Measurements from ENCODE around the gene MAPK7. TPM values are rescaled to one million over a fixed set of nuclear protein-coding genes. Genes with fewer than 3 reads are reported as not detected.

The MAPK7 gene
- total RNA-seq, 1 donor from 2014 or later: 25.1 TPM

- Mint-ChIP-seq H3K27me3 (ENCODE audit: low read depth, unreplicated experiment) (peaks cover 7% of the 10 kb centered on the region), H3K4me3 (ENCODE audit: unreplicated experiment) (no peak overlapping the region), H3K27ac (ENCODE audit: unreplicated experiment) (no peak overlapping the region), H3K9me3 (ENCODE audit: unreplicated experiment) (peaks cover 3% of the 10 kb centered on the region), H3K36me3 (ENCODE audit: low read depth, unreplicated experiment) (no peaks in the 10 kb centered on the region), H3K4me1 (ENCODE audit: low read depth, unreplicated experiment) (no peaks in the 10 kb centered on the region)
- Histone ChIP-seq H3K4me3 (ENCODE audit: insufficient read depth, low read depth, low read length) (no peak overlapping the region), H3K9ac (ENCODE audit: low read length) (no peak overlapping the region), H3K27ac (ENCODE audit: low read depth, low read length) (no peak overlapping the region), H3K27me3 (ENCODE audit: insufficient read depth, low read length) (peaks cover 2% of the 10 kb centered on the region), H3K9me3 (ENCODE audit: insufficient read depth, low read depth, low read length) (no peaks in the 10 kb centered on the region), H4K20me1 (ENCODE audit: insufficient read depth, low read length) (no peaks in the 10 kb centered on the region), H3K4me2 (ENCODE audit: low read length) (no peak overlapping the region), H3K79me2 (ENCODE audit: insufficient read depth, low read length) (no peaks in the 10 kb centered on the region), H2AFZ (ENCODE audit: low read depth, low read length) (no peak overlapping the region), H3K4me1 (ENCODE audit: insufficient read depth, low read length) (no peaks in the 10 kb centered on the region), H3K36me3 (ENCODE audit: insufficient read depth, low read length) (no peaks in the 10 kb centered on the region)
- FAIRE-seq (no peak), DNase-seq (ENCODE audit: low read depth) (no peak)
- TF ChIP-seq EZH2 (IDR thresholded peaks at IDR 0.05; ENCODE audit: insufficient read depth, low read length): no peak
- TF ChIP-seq, protein P1, sequence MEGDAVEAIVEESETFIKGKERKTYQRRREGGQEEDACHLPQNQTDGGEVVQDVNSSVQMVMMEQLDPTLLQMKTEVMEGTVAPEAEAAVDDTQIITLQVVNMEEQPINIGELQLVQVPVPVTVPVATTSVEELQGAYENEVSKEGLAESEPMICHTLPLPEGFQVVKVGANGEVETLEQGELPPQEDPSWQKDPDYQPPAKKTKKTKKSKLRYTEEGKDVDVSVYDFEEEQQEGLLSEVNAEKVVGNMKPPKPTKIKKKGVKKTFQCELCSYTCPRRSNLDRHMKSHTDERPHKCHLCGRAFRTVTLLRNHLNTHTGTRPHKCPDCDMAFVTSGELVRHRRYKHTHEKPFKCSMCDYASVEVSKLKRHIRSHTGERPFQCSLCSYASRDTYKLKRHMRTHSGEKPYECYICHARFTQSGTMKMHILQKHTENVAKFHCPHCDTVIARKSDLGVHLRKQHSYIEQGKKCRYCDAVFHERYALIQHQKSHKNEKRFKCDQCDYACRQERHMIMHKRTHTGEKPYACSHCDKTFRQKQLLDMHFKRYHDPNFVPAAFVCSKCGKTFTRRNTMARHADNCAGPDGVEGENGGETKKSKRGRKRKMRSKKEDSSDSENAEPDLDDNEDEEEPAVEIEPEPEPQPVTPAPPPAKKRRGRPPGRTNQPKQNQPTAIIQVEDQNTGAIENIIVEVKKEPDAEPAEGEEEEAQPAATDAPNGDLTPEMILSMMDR (IDR thresholded peaks at IDR 0.05; ENCODE audit: insufficient read depth, low read depth, low read length): no peak
Observed at GRCh38 chr17:19424934-19425868, 46.9 kb downstream of the MAPK7 start.

- Mint-ChIP-seq H3K36me3 (ENCODE audit: low read depth, unreplicated experiment) (no peaks in the 10 kb centered on the region), H3K4me1 (ENCODE audit: low read depth, unreplicated experiment) (no peaks in the 10 kb centered on the region), H3K27ac (ENCODE audit: unreplicated experiment) (no peak overlapping the region), H3K4me3 (ENCODE audit: unreplicated experiment) (no peak overlapping the region), H3K27me3 (ENCODE audit: low read depth, unreplicated experiment) (peaks cover 7% of the 10 kb centered on the region), H3K9me3 (ENCODE audit: unreplicated experiment) (no peaks in the 10 kb centered on the region)
- DNase-seq (ENCODE audit: low read depth) (no peak), FAIRE-seq (no peak)
- no peaks in the 10 kb centered on the region for H3K9me3 ChIP-seq (ENCODE audit: insufficient read depth, low read depth, low read length)
- H3K4me2 ChIP-seq (ENCODE audit: low read length): no peak overlapping the region
- H3K27me3 ChIP-seq (ENCODE audit: insufficient read depth, low read length): peaks cover 2% of the 10 kb centered on the region
- H4K20me1 ChIP-seq (ENCODE audit: insufficient read depth, low read length): no peaks in the 10 kb centered on the region
- TF ChIP-seq EZH2 (IDR thresholded peaks at IDR 0.05; ENCODE audit: insufficient read depth, low read length): no peak
- TF ChIP-seq, protein P1 (IDR thresholded peaks at IDR 0.05; ENCODE audit: insufficient read depth, low read depth, low read length): no peak
- no peak overlapping the region for H3K9ac ChIP-seq (ENCODE audit: low read length)
- H3K4me3 ChIP-seq (ENCODE audit: insufficient read depth, low read depth, low read length): no peak overlapping the region
- H2AFZ ChIP-seq (ENCODE audit: low read depth, low read length): no peak overlapping the region
- no peaks in the 10 kb centered on the region for H3K4me1 ChIP-seq (ENCODE audit: insufficient read depth, low read length)
- no peaks in the 10 kb centered on the region for H3K36me3 ChIP-seq (ENCODE audit: insufficient read depth, low read length)
- no peak overlapping the region for H3K27ac ChIP-seq (ENCODE audit: low read depth, low read length)
- no peaks in the 10 kb centered on the region for H3K79me2 ChIP-seq (ENCODE audit: insufficient read depth, low read length)
Observed at GRCh38 chr17:19426631-19427030, 48.3 kb downstream of the MAPK7 start.

GRCh38 chr17:19431691-19432090 is 53.4 kb downstream of the MAPK7 start:
- H3K4me3 Mint-ChIP-seq (ENCODE audit: unreplicated experiment): no peak overlapping the region
- no peak for FAIRE-seq
- no peaks in the 10 kb centered on the region for H3K9me3 ChIP-seq (ENCODE audit: insufficient read depth, low read depth, low read length)
- no peak overlapping the region for H3K27ac ChIP-seq (ENCODE audit: low read depth, low read length)
- peaks cover 11% of the 10 kb centered on the region for H3K27me3 Mint-ChIP-seq (ENCODE audit: low read depth, unreplicated experiment)
- no peaks in the 10 kb centered on the region for H3K9me3 Mint-ChIP-seq (ENCODE audit: unreplicated experiment)
- DNase-seq (ENCODE audit: low read depth): no peak
- no peak for TF ChIP-seq EZH2 (IDR thresholded peaks at IDR 0.05; ENCODE audit: insufficient read depth, low read length)
- TF ChIP-seq, protein P1 (IDR thresholded peaks at IDR 0.05; ENCODE audit: insufficient read depth, low read depth, low read length): no peak
- H3K36me3 ChIP-seq (ENCODE audit: insufficient read depth, low read length): no peaks in the 10 kb centered on the region
- H3K27ac Mint-ChIP-seq (ENCODE audit: unreplicated experiment): no peak overlapping the region
- no peak overlapping the region for H3K9ac ChIP-seq (ENCODE audit: low read length)
- H3K4me1 ChIP-seq (ENCODE audit: insufficient read depth, low read length): no peaks in the 10 kb centered on the region
- no peaks in the 10 kb centered on the region for H3K79me2 ChIP-seq (ENCODE audit: insufficient read depth, low read length)
- H3K4me3 ChIP-seq (ENCODE audit: insufficient read depth, low read depth, low read length): no peak overlapping the region
- H2AFZ ChIP-seq (ENCODE audit: low read depth, low read length): no peak overlapping the region
- no peaks in the 10 kb centered on the region for H4K20me1 ChIP-seq (ENCODE audit: insufficient read depth, low read length)
- H3K4me2 ChIP-seq (ENCODE audit: low read length): no peak overlapping the region
- H3K27me3 ChIP-seq (ENCODE audit: insufficient read depth, low read length): no peaks in the 10 kb centered on the region
- no peaks in the 10 kb centered on the region for H3K4me1 Mint-ChIP-seq (ENCODE audit: low read depth, unreplicated experiment)
- no peaks in the 10 kb centered on the region for H3K36me3 Mint-ChIP-seq (ENCODE audit: low read depth, unreplicated experiment)
